ENCODE results near the gene NFIA. TPM values are rescaled to one million over a fixed set of nuclear protein-coding genes. Genes with fewer than 3 reads are reported as not detected.

NFIA gene
- total and polyA plus RNA-seq, 5 donors, result 15.9 to 127 (median 108) TPM

DNA sequence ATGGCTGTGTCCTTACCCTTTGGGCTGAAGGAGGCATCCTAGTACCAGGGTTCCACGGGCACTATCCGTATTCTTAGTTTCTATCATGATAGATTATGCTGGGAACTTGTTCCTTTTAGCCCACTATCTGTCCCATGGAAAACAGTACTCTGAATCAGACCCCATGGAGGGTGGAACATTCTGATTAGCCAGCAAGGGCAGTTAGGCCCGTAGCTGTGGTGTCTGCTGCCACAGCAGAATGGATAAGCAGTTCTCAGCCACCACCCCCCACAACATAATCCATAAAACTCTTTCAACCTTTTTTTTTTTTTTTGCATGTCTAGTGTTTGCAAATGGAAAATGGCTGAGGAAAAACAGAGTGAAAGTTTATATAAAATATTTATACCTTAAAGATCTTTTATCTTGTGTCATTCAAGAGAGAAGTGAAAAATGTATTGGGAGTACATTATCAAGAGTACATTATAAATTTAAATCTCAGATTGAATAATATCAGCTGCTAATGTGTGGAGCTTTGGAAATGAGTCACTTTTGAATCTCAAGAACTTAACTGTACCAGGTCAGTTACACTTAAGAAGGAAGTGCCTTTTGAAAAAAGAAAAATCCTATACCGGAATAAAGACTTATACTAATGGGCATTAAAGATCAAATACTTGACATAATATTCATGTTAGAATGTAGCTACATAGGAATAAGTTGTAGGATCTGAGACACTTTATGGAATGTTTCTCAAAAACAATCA is 80.3 kb downstream of the NFIA start:
- DNase-seq, result no peak
- Histone ChIP-seq H3K27ac (ENCODE audit: low read length) (no peak overlapping the region), H3K9me3 (ENCODE audit: control insufficient read depth, low read length) (no peaks in the 10 kb centered on the region), H3K27me3 (ENCODE audit: control insufficient read depth, insufficient read depth) (no peaks in the 10 kb centered on the region), H3K4me3 (ENCODE audit: low read length) (no peak overlapping the region), H3K4me1 (ENCODE audit: control insufficient read depth, insufficient read depth, low read length) (peaks cover 6% of the 10 kb centered on the region)
- intact Hi-C loops (cut with DNase I), result no loop called here
- 75% methylated on average over 4 of the region's 4 CpGs for WGBS
- peak in 1 of 2 donors; percentile 25 for ATAC-seq

DNA sequence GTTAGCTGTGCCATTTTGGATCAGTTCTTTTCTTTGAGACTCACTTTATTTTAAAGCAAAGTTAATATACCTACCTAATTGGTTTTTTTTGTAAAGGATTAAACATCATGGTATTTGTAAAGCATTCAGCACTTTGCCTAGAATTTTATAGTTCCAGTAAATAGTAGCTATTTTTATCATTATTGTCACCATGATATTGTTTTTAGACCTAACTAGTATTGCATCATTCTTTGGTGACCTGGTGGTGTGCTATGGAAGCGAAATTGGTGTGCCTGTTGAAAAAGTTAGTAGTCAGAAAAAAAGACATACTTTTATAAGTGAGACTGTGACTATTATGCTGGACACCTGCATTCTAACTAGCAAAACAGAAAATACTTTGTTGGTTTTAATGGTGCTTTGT is 81.0 kb downstream of the NFIA start:
- intact Hi-C loops (cut with DNase I), result no loop called here
- H3K27ac ChIP-seq (ENCODE audit: low read length), result no peak overlapping the region
- no peak overlapping the region for H3K4me3 ChIP-seq (ENCODE audit: low read length)
- no peaks in the 10 kb centered on the region for H3K27me3 ChIP-seq (ENCODE audit: control insufficient read depth, insufficient read depth)
- ATAC-seq (no peak), DNase-seq (no peak)
- WGBS, result 93% methylated on average over 1 of the region's 1 CpG
- peaks cover 6% of the 10 kb centered on the region for H3K4me1 ChIP-seq (ENCODE audit: control insufficient read depth, insufficient read depth, low read length)
- no peaks in the 10 kb centered on the region for H3K9me3 ChIP-seq (ENCODE audit: control insufficient read depth, low read length)

DNA sequence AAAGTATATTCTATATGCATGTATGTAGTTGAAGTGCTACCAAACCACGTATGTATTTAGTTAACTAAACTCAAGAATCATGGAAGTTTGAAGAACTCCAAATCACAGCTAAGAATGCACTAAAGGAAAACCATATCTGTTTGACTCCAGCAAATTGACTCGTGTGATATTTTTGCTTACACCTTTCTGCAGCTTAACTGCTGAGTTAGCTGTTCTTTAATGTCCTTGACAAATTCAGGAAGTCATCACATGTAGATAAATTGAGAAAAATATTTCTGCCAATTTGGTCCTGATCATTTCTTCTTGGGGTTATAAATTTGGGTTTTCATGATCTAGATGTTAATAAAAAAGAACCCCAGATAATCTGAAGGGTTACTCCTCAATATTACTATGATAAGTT is 83.0 kb downstream of the NFIA start:
- Histone ChIP-seq H3K27me3 (ENCODE audit: control insufficient read depth, insufficient read depth) (no peaks in the 10 kb centered on the region), H3K9me3 (ENCODE audit: control insufficient read depth, low read length) (no peaks in the 10 kb centered on the region), H3K27ac (ENCODE audit: low read length) (no peak overlapping the region), H3K4me3 (ENCODE audit: low read length) (no peak overlapping the region), H3K4me1 (ENCODE audit: control insufficient read depth, insufficient read depth, low read length) (peaks cover 10% of the 10 kb centered on the region)
- ATAC-seq, result no peak
- intact Hi-C loops (cut with DNase I), result no loop called here
- 66% methylated on average over 2 of the region's 2 CpGs for WGBS
- no peak for DNase-seq

- H3K27me3 ChIP-seq (ENCODE audit: control insufficient read depth, insufficient read depth), result no peaks in the 10 kb centered on the region
- ATAC-seq (no peak), DNase-seq (no peak)
- H3K4me3 ChIP-seq (ENCODE audit: low read length), result no peak overlapping the region
- H3K4me1 ChIP-seq (ENCODE audit: control insufficient read depth, insufficient read depth, low read length), result peaks cover 16% of the 10 kb centered on the region
- no peaks in the 10 kb centered on the region for H3K9me3 ChIP-seq (ENCODE audit: control insufficient read depth, low read length)
- H3K27ac ChIP-seq (ENCODE audit: low read length), result no peak overlapping the region
- intact Hi-C loops (cut with DNase I), result no loop called here
- 93% methylated on average over 1 of the region's 1 CpG for WGBS
Observed at GRCh38 chr1:61167309-61167708, 84.9 kb downstream of the NFIA start.

GRCh38 chr1:61169045-61169444 is 86.7 kb downstream of the NFIA start:
- no peak for DNase-seq
- no peaks in the 10 kb centered on the region for H3K27me3 ChIP-seq (ENCODE audit: control insufficient read depth, insufficient read depth)
- H3K9me3 ChIP-seq (ENCODE audit: control insufficient read depth, low read length), result no peaks in the 10 kb centered on the region
- no peak overlapping the region for H3K4me3 ChIP-seq (ENCODE audit: low read length)
- no peak overlapping the region for H3K27ac ChIP-seq (ENCODE audit: low read length)
- intact Hi-C loops (cut with DNase I), result no loop called here
- H3K4me1 ChIP-seq (ENCODE audit: control insufficient read depth, insufficient read depth, low read length), result peaks cover 21% of the 10 kb centered on the region
- ATAC-seq, result no peak

- H3K27me3 ChIP-seq (ENCODE audit: control insufficient read depth, insufficient read depth), result no peaks in the 10 kb centered on the region
- WGBS, result 94% methylated on average over 3 of the region's 3 CpGs
- H3K27ac ChIP-seq (ENCODE audit: low read length), result peak overlapping the region; percentile 64
- H3K4me3 ChIP-seq (ENCODE audit: low read length), result no peak overlapping the region
- ATAC-seq, result no peak
- H3K9me3 ChIP-seq (ENCODE audit: control insufficient read depth, low read length), result no peaks in the 10 kb centered on the region
- peaks cover 25% of the 10 kb centered on the region for H3K4me1 ChIP-seq (ENCODE audit: control insufficient read depth, insufficient read depth, low read length)
- intact Hi-C loops (cut with DNase I), result no loop called here
- DNase-seq, result no peak
Observed at GRCh38 chr1:61169634-61170033, 87.3 kb downstream of the NFIA start.

- DNase-seq (no peak), ATAC-seq (peak; percentile 67 to 79)
- intact Hi-C loops (cut with DNase I), result no loop called here
- Histone ChIP-seq H3K4me3 (ENCODE audit: low read length) (no peak overlapping the region), H3K9me3 (ENCODE audit: control insufficient read depth, low read length) (no peaks in the 10 kb centered on the region), H3K4me1 (ENCODE audit: control insufficient read depth, insufficient read depth, low read length) (peaks cover 23% of the 10 kb centered on the region), H3K27me3 (ENCODE audit: control insufficient read depth, insufficient read depth) (no peaks in the 10 kb centered on the region), H3K27ac (ENCODE audit: low read length) (peak overlapping the region; percentile 64)
- 23% methylated on average over 6 of the region's 6 CpGs for WGBS
Observed at GRCh38 chr1:61170328-61171238, 88.2 kb downstream of the NFIA start.

GRCh38 chr1:61171346-61171745 is 89.0 kb downstream of the NFIA start:
- no peak for ATAC-seq
- intact Hi-C loops (cut with DNase I), result no loop called here
- no peak overlapping the region for H3K4me3 ChIP-seq (ENCODE audit: low read length)
- peaks cover 27% of the 10 kb centered on the region for H3K4me1 ChIP-seq (ENCODE audit: control insufficient read depth, insufficient read depth, low read length)
- DNase-seq, result no peak
- no peaks in the 10 kb centered on the region for H3K27me3 ChIP-seq (ENCODE audit: control insufficient read depth, insufficient read depth)
- 49% methylated on average over 2 of the region's 2 CpGs for WGBS
- H3K9me3 ChIP-seq (ENCODE audit: control insufficient read depth, low read length), result no peaks in the 10 kb centered on the region
- H3K27ac ChIP-seq (ENCODE audit: low read length), result peak overlapping the region; percentile 56

- Histone ChIP-seq H3K27ac (ENCODE audit: low read length) (peak overlapping the region; percentile 56), H3K9me3 (ENCODE audit: control insufficient read depth, low read length) (no peaks in the 10 kb centered on the region), H3K4me3 (ENCODE audit: low read length) (no peak overlapping the region), H3K27me3 (ENCODE audit: control insufficient read depth, insufficient read depth) (no peaks in the 10 kb centered on the region), H3K4me1 (ENCODE audit: control insufficient read depth, insufficient read depth, low read length) (peaks cover 27% of the 10 kb centered on the region)
- no peak for ATAC-seq
- 26% methylated on average over 4 of the region's 4 CpGs for WGBS
- intact Hi-C loops (cut with DNase I), result no loop called here
- DNase-seq, result no peak
Observed at GRCh38 chr1:61171974-61172373, 89.6 kb downstream of the NFIA start.

DNA sequence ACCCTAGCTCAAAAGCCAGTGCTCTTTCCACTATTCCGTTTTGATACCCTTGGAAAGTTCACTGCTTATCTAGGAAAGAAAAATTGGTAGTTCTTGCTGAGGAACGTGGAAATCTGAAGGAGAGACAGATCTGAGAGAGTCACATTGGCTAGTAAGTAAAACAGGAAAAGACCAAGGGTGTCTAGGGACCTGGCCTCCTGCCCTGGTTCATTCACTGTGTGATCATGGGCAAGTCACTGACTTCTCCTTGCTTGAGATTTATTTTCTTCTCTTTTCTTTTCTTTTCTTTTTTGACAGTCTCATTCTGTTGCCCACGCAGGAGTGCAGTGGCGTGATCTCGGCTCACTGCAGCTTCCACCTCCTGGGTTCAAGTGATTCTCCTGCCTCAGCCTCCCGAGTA is 90.8 kb downstream of the NFIA start:
- peak; percentile 60 to 86 (median 71) for DNase-seq
- intact Hi-C loops (cut with DNase I), result no loop called here
- H3K4me3 ChIP-seq (ENCODE audit: low read length), result no peak overlapping the region
- peak; percentile 53 to 62 for ATAC-seq
- H3K4me1 ChIP-seq (ENCODE audit: control insufficient read depth, insufficient read depth, low read length), result peaks cover 27% of the 10 kb centered on the region
- H3K9me3 ChIP-seq (ENCODE audit: control insufficient read depth, low read length), result no peaks in the 10 kb centered on the region
- no peak overlapping the region for H3K27ac ChIP-seq (ENCODE audit: low read length)
- H3K27me3 ChIP-seq (ENCODE audit: control insufficient read depth, insufficient read depth), result no peaks in the 10 kb centered on the region
- 60% methylated on average over 6 of the region's 6 CpGs for WGBS

GRCh38 chr1:61174060-61174795 is 91.9 kb downstream of the NFIA start:
- H3K4me1 ChIP-seq (ENCODE audit: control insufficient read depth, insufficient read depth, low read length), result peaks cover 32% of the 10 kb centered on the region
- no peak for ATAC-seq

More at GRCh38 chr1:61174060-61174795, 91.9 kb downstream of the NFIA start:
- intact Hi-C loops (cut with DNase I), result no loop called here
- DNase-seq, result no peak
- WGBS, result 77% methylated on average over 5 of the region's 5 CpGs
- no peak overlapping the region for H3K4me3 ChIP-seq (ENCODE audit: low read length)
- no peaks in the 10 kb centered on the region for H3K9me3 ChIP-seq (ENCODE audit: control insufficient read depth, low read length)
- no peak overlapping the region for H3K27ac ChIP-seq (ENCODE audit: low read length)
- H3K27me3 ChIP-seq (ENCODE audit: control insufficient read depth, insufficient read depth), result no peaks in the 10 kb centered on the region

Measured in right cardiac atrium (tissue), 5 donors.